ENCODE results near the gene AGBL1. TPM values are rescaled to one million over a fixed set of nuclear protein-coding genes. Genes with fewer than 3 reads are reported as not detected.

Gene AGBL1
- polyA plus RNA-seq, 1 donor (not counting 4 experiments of a cell fraction or from before 2014, with no cell fraction given), result not detected

DNA sequence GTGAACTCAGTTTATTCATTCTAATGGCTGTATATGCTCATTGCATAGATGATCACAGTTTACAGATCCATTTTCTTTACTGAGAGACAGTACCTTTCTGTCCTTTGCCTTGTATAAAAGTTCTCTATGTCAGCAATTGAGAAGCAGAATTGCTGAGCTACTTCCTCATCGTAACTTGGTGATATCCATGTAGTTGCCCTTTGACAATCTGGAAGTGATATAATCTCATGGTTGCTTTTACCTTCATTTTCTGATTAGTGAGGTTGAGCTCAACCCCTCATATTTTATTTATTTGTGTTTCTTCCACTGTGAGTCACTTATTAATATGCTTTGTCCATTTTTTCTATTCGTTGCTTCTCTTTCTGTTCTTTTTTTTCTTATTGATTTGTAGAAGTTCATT is 696.5 kb downstream of the AGBL1 start:
- H3K9me3 ChIP-seq (ENCODE audit: control insufficient read depth, low read depth, low read length), result no peaks in the 10 kb centered on the region
- no peaks in the 10 kb centered on the region for H3K9me1 ChIP-seq (ENCODE audit: control insufficient read depth, extremely low read depth, insufficient read depth, low read length)
- no peaks in the 10 kb centered on the region for H3K4me1 ChIP-seq (ENCODE audit: control insufficient read depth, extremely low read depth, insufficient read depth, low read length)
- H3K36me3 ChIP-seq (ENCODE audit: control insufficient read depth in 2 of 2, extremely low read depth in 1 of 2, insufficient read depth in 2 of 2, low read length in 2 of 2), result no peaks in the 10 kb centered on the region
- H3K79me2 ChIP-seq (ENCODE audit: control insufficient read depth, insufficient read depth, low read length), result no peaks in the 10 kb centered on the region
- TF ChIP-seq CTCF (optimal IDR thresholded peaks at IDR 0.05 in 1 of 3, IDR thresholded peaks at IDR 0.05 in 1 of 3, conservative IDR thresholded peaks at IDR 0.05 in 1 of 3; ENCODE audit: extremely low read depth in 1 of 3, insufficient read depth in 2 of 3, low read length in 3 of 3), result no peak
- TF ChIP-seq EZH2 (IDR thresholded peaks at IDR 0.05; ENCODE audit: low read length), result no peak
- no peak overlapping the region for H3K4me2 ChIP-seq (ENCODE audit: control insufficient read depth, extremely low read depth, insufficient read depth, low read depth, low read length)
- H2AFZ ChIP-seq (ENCODE audit: control insufficient read depth, low read length), result no peak overlapping the region
- no peaks in the 10 kb centered on the region for H3K27me3 ChIP-seq (ENCODE audit: control insufficient read depth, extremely low read depth, insufficient read depth, low read length)
- H3K4me3 ChIP-seq (ENCODE audit: control insufficient read depth in 2 of 3, extremely low read depth in 1 of 3, insufficient read depth in 2 of 3, low read depth in 1 of 3, low read length in 3 of 3), result no peak overlapping the region
- no peak overlapping the region for H3K9ac ChIP-seq (ENCODE audit: control insufficient read depth, extremely low read depth, insufficient read depth, low read length)
- FAIRE-seq, result no peak
- H4K20me1 ChIP-seq (ENCODE audit: control insufficient read depth, extremely low read depth, insufficient read depth, low read length), result no peaks in the 10 kb centered on the region
- no peak overlapping the region for H3K27ac ChIP-seq (ENCODE audit: control insufficient read depth, insufficient read depth, low read length)
- DNase-seq (ENCODE audit: low read depth, low spot score), result no peak
- dilution Hi-C loops (cut with MboI; ENCODE audit: extremely low pct_ligation_motif_present, low sequenced_read_pairs), result no loop called here

DNA sequence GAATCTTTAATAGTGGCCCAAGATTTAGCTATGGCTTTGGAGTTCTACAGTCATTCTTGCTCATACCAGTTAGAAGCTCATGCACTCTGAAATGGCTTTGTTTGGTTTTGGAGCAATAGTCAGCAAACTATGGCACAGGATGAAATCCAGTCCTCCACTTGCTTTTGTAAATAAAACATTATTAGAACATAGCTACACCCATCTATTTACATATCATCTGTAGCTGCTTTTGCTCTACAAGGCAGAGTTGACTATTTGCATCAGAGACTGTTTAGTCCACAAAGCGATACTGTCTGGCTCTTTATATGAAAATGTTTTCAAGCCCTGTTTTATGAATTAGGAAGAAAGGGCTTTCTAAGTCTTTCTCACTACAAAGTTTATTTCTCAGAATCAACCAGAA is 716.9 kb downstream of the AGBL1 start:
- Histone ChIP-seq H3K9ac (ENCODE audit: control insufficient read depth, extremely low read depth, insufficient read depth, low read length) (no peak overlapping the region), H3K9me1 (ENCODE audit: control insufficient read depth, extremely low read depth, insufficient read depth, low read length) (no peaks in the 10 kb centered on the region), H2AFZ (ENCODE audit: control insufficient read depth, low read length) (no peak overlapping the region), H3K36me3 (ENCODE audit: control insufficient read depth in 2 of 2, extremely low read depth in 1 of 2, insufficient read depth in 2 of 2, low read length in 2 of 2) (no peaks in the 10 kb centered on the region), H3K79me2 (ENCODE audit: control insufficient read depth, insufficient read depth, low read length) (no peaks in the 10 kb centered on the region), H4K20me1 (ENCODE audit: control insufficient read depth, extremely low read depth, insufficient read depth, low read length) (no peaks in the 10 kb centered on the region), H3K27ac (ENCODE audit: control insufficient read depth, insufficient read depth, low read length) (no peak overlapping the region), H3K4me2 (ENCODE audit: control insufficient read depth, extremely low read depth, insufficient read depth, low read depth, low read length) (no peak overlapping the region), H3K9me3 (ENCODE audit: control insufficient read depth, low read depth, low read length) (no peaks in the 10 kb centered on the region), H3K4me1 (ENCODE audit: control insufficient read depth, extremely low read depth, insufficient read depth, low read length) (no peaks in the 10 kb centered on the region), H3K27me3 (ENCODE audit: control insufficient read depth, extremely low read depth, insufficient read depth, low read length) (no peaks in the 10 kb centered on the region), H3K4me3 (ENCODE audit: control insufficient read depth in 2 of 3, extremely low read depth in 1 of 3, insufficient read depth in 2 of 3, low read depth in 1 of 3, low read length in 3 of 3) (no peak overlapping the region)
- TF ChIP-seq CTCF (optimal IDR thresholded peaks at IDR 0.05 in 1 of 3, IDR thresholded peaks at IDR 0.05 in 1 of 3, conservative IDR thresholded peaks at IDR 0.05 in 1 of 3; ENCODE audit: extremely low read depth in 1 of 3, insufficient read depth in 2 of 3, low read length in 3 of 3), result no peak
- no peak for TF ChIP-seq EZH2 (IDR thresholded peaks at IDR 0.05; ENCODE audit: low read length)
- dilution Hi-C loops (cut with MboI; ENCODE audit: extremely low pct_ligation_motif_present, low sequenced_read_pairs), result no loop called here
- DNase-seq (ENCODE audit: low read depth, low spot score) (no peak), FAIRE-seq (no peak)
